Measurements from ENCODE around the gene MAP3K3.

MAP3K3 gene

GRCh38 chr17:63621684-63622573 is at the start of gene MAP3K3:
Gene MAP3K3 (plus strand): TSS chr17:63622417. CDS start chr17:63622760, 343 bp downstream.
- peak; percentile 77 to 100 (median 99) for DNase-seq

- DNase-seq: no peak
Measured at GRCh38 chr17:63573634-63574033, 48.6 kb upstream of the MAP3K3 start.

DNA sequence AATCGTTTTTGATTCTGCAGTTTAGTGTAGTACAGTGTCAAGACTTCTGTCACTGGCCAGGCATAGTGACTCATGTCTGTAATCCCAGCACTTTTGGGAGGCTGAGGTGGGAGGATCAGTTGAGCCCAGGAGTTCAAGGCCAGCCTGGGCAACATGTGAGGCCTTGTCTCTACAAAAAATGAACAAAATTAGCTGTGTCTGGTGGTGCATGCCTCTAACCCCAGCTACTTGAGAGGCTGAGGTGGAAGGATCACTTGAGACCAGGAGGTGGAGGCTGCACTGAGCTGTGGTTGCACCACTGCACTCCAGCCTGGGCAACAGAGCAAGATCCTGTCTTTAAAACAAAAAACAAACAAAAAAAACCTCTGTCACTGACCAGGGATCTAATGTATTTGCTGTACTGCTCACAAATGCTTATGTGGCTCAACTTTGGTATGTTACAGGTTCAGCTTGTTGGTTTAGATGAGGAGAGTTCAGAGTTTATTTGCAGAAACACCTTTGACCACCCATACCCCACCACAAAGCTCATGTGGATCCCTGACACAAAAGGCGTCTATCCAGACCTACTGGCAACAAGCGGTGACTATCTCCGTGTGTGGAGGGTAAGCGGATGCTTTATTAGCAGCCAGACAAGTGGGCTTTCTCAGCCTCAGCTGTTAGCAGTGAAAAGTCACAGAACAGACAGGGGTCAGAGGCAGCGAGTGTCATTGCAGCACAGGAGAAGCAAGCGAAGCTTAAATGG is 44.0 kb upstream of the MAP3K3 start:
- DNase-seq: no peak

GRCh38 chr17:63578769-63579111 is 43.5 kb upstream of the MAP3K3 start:
- no peak for DNase-seq

DNA sequence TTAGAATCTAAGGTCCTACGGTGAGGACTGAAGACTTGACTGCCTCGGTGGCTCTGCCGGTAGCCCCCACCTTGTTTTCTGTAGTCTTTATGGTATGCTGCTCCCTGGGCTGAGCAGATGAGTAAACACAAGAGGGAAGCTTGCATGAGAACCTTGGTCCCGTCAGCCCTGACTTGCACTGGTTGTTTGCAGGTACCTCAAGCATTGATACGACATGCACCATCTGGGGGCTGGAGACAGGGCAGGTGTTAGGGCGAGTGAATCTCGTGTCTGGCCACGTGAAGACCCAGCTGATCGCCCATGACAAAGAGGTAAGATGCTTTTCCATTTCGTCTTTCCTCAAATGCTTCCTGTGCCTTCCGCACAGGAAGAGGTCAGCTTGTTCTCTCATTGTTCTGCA is 42.6 kb upstream of the MAP3K3 start:
- no peak for DNase-seq

- DNase-seq: no peak
Measured at GRCh38 chr17:63587770-63588169, 34.4 kb upstream of the MAP3K3 start.

DNA sequence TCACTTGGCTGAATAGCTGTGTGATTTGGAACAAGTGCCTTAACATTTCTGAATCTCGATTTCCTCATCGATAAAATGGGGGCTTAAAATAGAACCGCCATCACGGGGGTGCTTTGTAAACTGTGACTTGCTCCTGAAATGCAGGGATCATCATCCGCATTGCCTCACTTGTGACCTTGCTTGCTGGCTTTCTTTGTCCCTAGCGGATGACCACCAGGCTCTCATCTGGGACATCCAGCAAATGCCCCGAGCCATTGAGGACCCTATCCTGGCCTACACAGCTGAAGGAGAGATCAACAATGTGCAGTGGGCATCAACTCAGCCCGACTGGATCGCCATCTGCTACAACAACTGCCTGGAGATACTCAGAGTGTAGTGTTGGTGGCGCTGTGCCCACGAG is 33.4 kb upstream of the MAP3K3 start:
- no peak for DNase-seq

DNA sequence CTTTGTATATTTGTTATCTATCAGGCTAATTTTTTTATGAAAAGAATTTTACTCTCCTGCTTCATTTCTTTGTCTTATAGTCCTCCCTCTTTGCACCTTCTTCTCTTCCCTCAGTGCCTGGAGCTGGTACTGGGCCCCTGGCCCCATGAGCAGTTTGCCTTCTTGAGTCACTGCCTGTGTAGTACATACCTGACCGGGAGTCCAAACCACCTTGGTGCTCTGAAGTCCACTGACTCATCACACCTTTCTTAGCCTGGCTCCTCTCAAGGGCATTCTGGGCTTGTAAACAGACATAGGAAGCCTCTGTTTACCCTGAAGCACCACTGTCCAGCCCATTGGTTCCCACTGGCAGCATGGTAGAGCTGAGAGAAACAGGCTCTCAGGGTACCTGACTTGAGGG is 32.6 kb upstream of the MAP3K3 start:
- DNase-seq: no peak

- no peak for DNase-seq
Measured at GRCh38 chr17:63592797-63593196, 29.4 kb upstream of the MAP3K3 start.

DNA sequence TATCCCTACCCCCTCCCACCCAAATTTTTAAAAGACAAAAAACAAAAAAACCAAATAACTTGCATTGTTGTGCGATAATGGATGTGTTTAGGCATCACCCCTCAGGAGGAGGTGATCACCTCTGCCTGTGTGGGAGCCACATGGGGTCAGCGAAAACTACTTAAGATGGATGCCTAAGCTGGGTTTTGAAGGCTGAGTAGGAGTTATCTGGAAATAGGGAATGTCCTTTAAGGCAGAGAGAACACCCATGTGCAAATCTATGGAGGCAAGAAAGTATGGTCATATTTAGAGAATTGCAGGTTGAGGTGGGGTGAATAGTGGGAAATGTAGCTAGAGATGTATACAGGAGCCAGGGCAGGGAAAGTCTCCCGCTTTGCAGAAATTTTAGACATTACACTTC is 27.1 kb upstream of the MAP3K3 start:
- no peak for DNase-seq

- DNase-seq: no peak
Measured at GRCh38 chr17:63596856-63597586, 25.2 kb upstream of the MAP3K3 start.

GRCh38 chr17:63598281-63598680 is 23.9 kb upstream of the MAP3K3 start:
- no peak for DNase-seq

GRCh38 chr17:63600569-63601438 is 21.4 kb upstream of the MAP3K3 start, which contains the start of gene TACO1:
Gene TACO1 (plus strand): TSS chr17:63600895. CDS start chr17:63601084, 189 bp downstream.
- peak; percentile 12 to 87 (median 67) for DNase-seq

GRCh38 chr17:63601439-63602371 is 20.5 kb upstream of the MAP3K3 start:
- DNase-seq: no peak

- DNase-seq: no peak
Measured at GRCh38 chr17:63609816-63610573, 12.2 kb upstream of the MAP3K3 start.

- no peak for DNase-seq
Measured at GRCh38 chr17:63610854-63611253, 11.4 kb upstream of the MAP3K3 start.

GRCh38 chr17:63611354-63611753 is 10.9 kb upstream of the MAP3K3 start:
- no peak for DNase-seq

DNA sequence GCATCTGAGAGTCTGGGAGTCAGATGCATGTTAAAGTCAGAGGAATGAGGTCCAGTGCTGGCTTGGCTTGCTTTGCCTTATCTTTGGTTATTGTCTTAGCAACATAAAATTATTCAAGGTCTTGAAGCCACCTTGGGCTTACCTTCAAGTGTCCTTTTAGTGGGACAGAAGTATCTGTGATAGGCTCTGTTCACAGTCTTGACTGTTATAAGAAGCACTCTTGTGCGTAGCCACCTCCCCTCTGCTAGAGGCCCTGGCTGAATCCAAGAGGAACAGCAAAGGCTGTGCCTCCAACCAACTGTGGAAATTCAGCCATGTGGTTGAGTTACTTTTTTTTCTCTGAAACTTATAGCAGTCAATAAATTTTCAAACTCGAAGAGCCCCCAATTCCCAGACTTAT is 8.6 kb upstream of the MAP3K3 start:
- DNase-seq: no peak

GRCh38 chr17:63621229-63621683 is 961 bp upstream of the MAP3K3 start:
- DNase-seq: peak in 1 of 51 donors; percentile 41

Measured in hypothalamus (tissue), 51 donors.